ENCODE results near the gene CSTF1. TPM values are rescaled to one million over a fixed set of nuclear protein-coding genes. Genes with fewer than 3 reads are reported as not detected.

Gene CSTF1
- total and polyA plus RNA-seq, 2 of the 8 experiments (the other 6 are each of a cell fraction or from before 2014, with no cell fraction given): 59.4 to 83.5 TPM

GRCh38 chr20:56391037-56391436 lies 1.4 kb upstream of the CSTF1 start (continued):
- TF ChIP-seq TEAD4 (IDR thresholded peaks at IDR 0.05; ENCODE audit: low read depth, low read length) (no peak), KDM4A (IDR thresholded peaks at IDR 0.05; ENCODE audit: low read depth, low read length, severe bottlenecking) (no peak), RBBP5 (IDR thresholded peaks at IDR 0.05; ENCODE audit: borderline replicate concordance, low read depth, low read length) (no peak), SRF (IDR thresholded peaks at IDR 0.05; ENCODE audit: low read depth, low read length) (no peak), RFX5 (IDR thresholded peaks at IDR 0.05; ENCODE audit: borderline replicate concordance, low read depth, low read length) (no peak), ASH2L (IDR thresholded peaks at IDR 0.05; ENCODE audit: low read length) (no peak)
